Loucy (cell line): ENCODE results near the gene TAOK2.
A peak's percentile ranks its signal among the peaks of the same experiment; 100 is the strongest.

Source experiments
- CTCF ChIP-seq: fragments of 200-600 bp; sonication (generic); conservative IDR thresholded peaks from 2 replicates; pipeline ENCODE4 v1.5.1; 2014; ENCODE audit warnings: mild to moderate bottlenecking, antibody characterized with exemption, low read length
- EZH2phosphoT487 ChIP-seq: fragments of 200-600 bp; IDR thresholded peaks from 2 replicates; pipeline ENCODE4 v1.6.1; 2018; ENCODE audit warnings: antibody characterized with exemption, mild to moderate bottlenecking, moderate library complexity, borderline replicate concordance

GRCh38 chr16:29996766-29997250 is 23.1 kb downstream of the TAOK2 start:
- TF ChIP-seq CTCF = 0 out of 2 replicates have a peak, but pooled peaks have one; percentile 10
- TF ChIP-seq EZH2phosphoT487 = no peak
